HG03575 (cell line): Measurements from ENCODE around the gene RPS6KA2.

Source experiments
- ATAC-seq: cut with Tn5 transposase; IDR thresholded peaks from one replicate; pipeline ENCODE4 v1.9.1; 2021; ENCODE audit not compliant: unreplicated experiment, insufficient number of reproducible peaks, low FRiP score; ENCODE audit errors: extremely low read depth

RPS6KA2 gene

GRCh38 chr6:166436195-166437139 lies 190.6 kb downstream of the RPS6KA2 start:
- no peak for ATAC-seq

GRCh38 chr6:166435574-166435973 lies 191.5 kb downstream of the RPS6KA2 start:
- ATAC-seq = no peak

GRCh38 chr6:166434336-166434735 lies 192.7 kb downstream of the RPS6KA2 start:
- ATAC-seq = no peak

GRCh38 chr6:166433096-166433495 lies 194.0 kb downstream of the RPS6KA2 start:
- ATAC-seq = no peak

GRCh38 chr6:166430269-166430668 lies 196.8 kb downstream of the RPS6KA2 start:
- no peak for ATAC-seq

GRCh38 chr6:166424431-166424830 lies 202.6 kb downstream of the RPS6KA2 start:
- ATAC-seq = no peak

- ATAC-seq = no peak
Measured at GRCh38 chr6:166423781-166424180, 203.3 kb downstream of the RPS6KA2 start.

- no peak for ATAC-seq
Measured at GRCh38 chr6:166423051-166423745, 203.9 kb downstream of the RPS6KA2 start.

GRCh38 chr6:166422201-166422940 lies 204.7 kb downstream of the RPS6KA2 start:
- ATAC-seq = no peak

GRCh38 chr6:166420351-166420750 lies 206.7 kb downstream of the RPS6KA2 start:
- no peak for ATAC-seq

- ATAC-seq = no peak
Measured at GRCh38 chr6:166419717-166420116, 207.3 kb downstream of the RPS6KA2 start.

- peak; percentile 84 for ATAC-seq
Measured at GRCh38 chr6:166419286-166419685, 207.8 kb downstream of the RPS6KA2 start.

- ATAC-seq = no peak
Measured at GRCh38 chr6:166418691-166419143, 208.3 kb downstream of the RPS6KA2 start.

- ATAC-seq = no peak
Measured at GRCh38 chr6:166417285-166417691, 209.8 kb downstream of the RPS6KA2 start.

- ATAC-seq = no peak
Measured at GRCh38 chr6:166415833-166416347, 211.2 kb downstream of the RPS6KA2 start.

GRCh38 chr6:166415306-166415705 lies 211.7 kb downstream of the RPS6KA2 start:
- no peak for ATAC-seq

- no peak for ATAC-seq
Measured at GRCh38 chr6:166413491-166413951, 213.5 kb downstream of the RPS6KA2 start.

GRCh38 chr6:166412911-166413384 lies 214.1 kb downstream of the RPS6KA2 start:
- no peak for ATAC-seq
